IMR-90 (cell line): ENCODE measurements around the gene PUS3. TPM values are rescaled to one million over a fixed set of nuclear protein-coding genes. Genes with fewer than 3 reads are reported as not detected.

Source experiments
- ATAC-seq: fragments of 200-7000 bp; cut with Tn5 transposase; 2 replicates; pipeline ENCODE4 v1.9.1; 2020; ENCODE audit warnings: low read depth, mild to moderate bottlenecking, moderate library complexity
- BruUV-seq: library from RNA; stranded (reverse); fragments of 400-500 nt; replicated peaks from 2 replicates; lab custom pipeline; 2021; lab: Mats Ljungman, UMichigan
- CTCF ChIA-PET: fragments of 300-600 bp; formaldehyde crosslinking; extraction: SDS; loops from one replicate; lab custom pipeline; 2021; ENCODE audit warnings: antibody characterized with exemption; lab: Yijun Ruan, JAX
- POLR2A ChIA-PET: fragments of 300-600 bp; sonication (Branson Sonifier 250); formaldehyde crosslinking; loops from one replicate; lab custom pipeline; 2022; ENCODE audit warnings: antibody characterized with exemption; ENCODE audit not compliant: unreplicated experiment; lab: Charles Lee
- DNase-seq: peaks from one replicate; pipeline ENCODE4 v3.0.0; 2013
- H2AFZ ChIP-seq: replicated peaks from 2 replicates; pipeline ENCODE3; 2013; ENCODE audit warnings: low read length, mild to moderate bottlenecking; ENCODE audit not compliant: poor library complexity
- H2AK5ac ChIP-seq: 2 replicates; pipeline ENCODE4 v1.6.1; 2013; ENCODE audit warnings: low read depth, low read length, inconsistent platforms
- H2AK9ac ChIP-seq: replicated peaks from 2 replicates; pipeline ENCODE3; 2013; ENCODE audit warnings: mild to moderate bottlenecking, low read depth, low read length, moderate library complexity; ENCODE audit not compliant: poor library complexity
- H2BK120ac ChIP-seq: 2 replicates; pipeline ENCODE4 v1.6.1; 2013; ENCODE audit warnings: low read depth, low read length, inconsistent platforms
- H2BK15ac ChIP-seq: 3 replicates; pipeline ENCODE4 v1.6.1; 2013; ENCODE audit warnings: low read depth, low read length, inconsistent platforms
- H2BK20ac ChIP-seq: 2 replicates; pipeline ENCODE4 v1.6.1; 2013; ENCODE audit warnings: low read depth, mild to moderate bottlenecking, inconsistent platforms, low read length, moderate library complexity
- H2BK5ac ChIP-seq: 2 replicates; pipeline ENCODE4 v1.6.1; 2013; ENCODE audit warnings: mild to moderate bottlenecking, low read depth, low read length, inconsistent platforms; ENCODE audit not compliant: poor library complexity, severe bottlenecking
- H3K14ac ChIP-seq: replicated peaks from 2 replicates; pipeline ENCODE4 v1.6.1; 2013; ENCODE audit warnings: low read depth, low read length, inconsistent platforms
- H3K18ac ChIP-seq: 2 replicates; pipeline ENCODE4 v1.6.1; 2013; ENCODE audit warnings: low read depth, low read length, control low read depth
- H3K23ac ChIP-seq: 2 replicates; pipeline ENCODE4 v1.6.1; 2013; ENCODE audit warnings: low read depth, low read length, inconsistent platforms
- H3K27ac ChIP-seq: 2 replicates; pipeline ENCODE4 v1.5.1; 2013; ENCODE audit warnings: mild to moderate bottlenecking, control low read depth, low read length; ENCODE audit not compliant: insufficient read depth
- H3K27me3 ChIP-seq: 2 replicates; pipeline ENCODE4 v1.6.1; 2013; ENCODE audit warnings: low read length; ENCODE audit not compliant: control insufficient read depth, insufficient read depth
- H3K36me3 ChIP-seq: 2 replicates; pipeline ENCODE4 v1.6.1; 2013; ENCODE audit warnings: low read length, mixed read lengths; ENCODE audit not compliant: control insufficient read depth, insufficient read depth
- H3K4ac ChIP-seq: 2 replicates; pipeline ENCODE4 v1.6.1; 2013; ENCODE audit warnings: low read depth, low read length, inconsistent platforms
- H3K4me1 ChIP-seq: 2 replicates; pipeline ENCODE4 v1.6.1; 2013; ENCODE audit warnings: low read length, mixed read lengths; ENCODE audit not compliant: control insufficient read depth, insufficient read depth
- H3K4me2 ChIP-seq: 2 replicates; pipeline ENCODE4 v1.6.1; 2013; ENCODE audit warnings: low read depth, mild to moderate bottlenecking, control low read depth, low read length, moderate library complexity
- H3K4me3 ChIP-seq: 2 replicates; pipeline ENCODE4 v1.5.1; 2013; ENCODE audit warnings: low read depth, mild to moderate bottlenecking, control low read depth, low read length, moderate library complexity; ENCODE audit not compliant: insufficient read depth
- H3K56ac ChIP-seq: 2 replicates; pipeline ENCODE4 v1.6.1; 2013; ENCODE audit warnings: low read length, inconsistent platforms; ENCODE audit not compliant: insufficient read depth; ENCODE audit errors: extremely low read depth
- H3K79me1 ChIP-seq, 2 experiments: 2 replicates each; pipeline ENCODE4 v1.6.1; 2013; ENCODE audit warnings: low read length in 2 of 2, inconsistent platforms in 1 of 2, low read depth in 1 of 2
- H3K9ac ChIP-seq: 2 replicates; pipeline ENCODE4 v1.6.1; 2013; ENCODE audit warnings: low read depth, low read length, control low read depth
- H3K9me1 ChIP-seq: 2 replicates; pipeline ENCODE4 v1.6.1; 2013; ENCODE audit warnings: low read length, inconsistent platforms; ENCODE audit not compliant: insufficient read depth
- H3K9me3 ChIP-seq: 2 replicates; pipeline ENCODE4 v1.6.1; 2013; ENCODE audit warnings: low read length; ENCODE audit not compliant: control insufficient read depth, insufficient read depth
- H4K20me1 ChIP-seq: 2 replicates; pipeline ENCODE4 v1.6.1; 2013; ENCODE audit warnings: low read length, inconsistent platforms; ENCODE audit not compliant: insufficient read depth
- H4K5ac ChIP-seq: 2 replicates; pipeline ENCODE4 v1.6.1; 2013; ENCODE audit warnings: mild to moderate bottlenecking, low read depth, low read length, control low read depth
- H4K8ac ChIP-seq, 2 experiments: 2 replicates each; pipeline ENCODE4 v1.6.1; 2013; ENCODE audit warnings: low read depth in 2 of 2, low read length in 2 of 2, control low read depth in 1 of 2, inconsistent platforms in 1 of 2
- H4K91ac ChIP-seq: 2 replicates; pipeline ENCODE4 v1.6.1; 2013; ENCODE audit warnings: low read depth, low read length, inconsistent platforms; ENCODE audit not compliant: insufficient read depth
- BHLHE40 ChIP-seq: fragments of 150-350 bp; IDR thresholded peaks from 2 replicates; pipeline ENCODE4 v1.6.1; 2016; ENCODE audit warnings: mild to moderate bottlenecking, low read depth, low read length
- CEBPB ChIP-seq: IDR thresholded peaks from 2 replicates; pipeline ENCODE4 v1.6.1; 2012; ENCODE audit warnings: low read depth, low read length, improper control_type of control experiment
- FOS ChIP-seq: fragments of 150-350 bp; IDR thresholded peaks from 2 replicates; pipeline ENCODE4 v1.6.1; 2016; ENCODE audit warnings: low read depth, low read length
- MAFK ChIP-seq: IDR thresholded peaks from 2 replicates; pipeline ENCODE4 v1.6.1; 2012; ENCODE audit warnings: low read depth, low read length, improper control_type of control experiment
- MAZ ChIP-seq: IDR thresholded peaks from 2 replicates; pipeline ENCODE4 v1.6.1; 2012; ENCODE audit warnings: low read depth, mild to moderate bottlenecking, low read length, improper control_type of control experiment, moderate library complexity, borderline replicate concordance
- MXI1 ChIP-seq: IDR thresholded peaks from 2 replicates; pipeline ENCODE4 v1.6.1; 2012; ENCODE audit warnings: low read depth, mild to moderate bottlenecking, low read length, moderate library complexity, borderline replicate concordance
- NFE2L2 ChIP-seq: fragments of 150-350 bp; IDR thresholded peaks from 2 replicates; pipeline ENCODE4 v1.6.1; 2016; ENCODE audit warnings: low read depth, mild to moderate bottlenecking, low read length
- POLR2A ChIP-seq: IDR thresholded peaks from 2 replicates; pipeline ENCODE4 v1.6.1; 2012; ENCODE audit warnings: mild to moderate bottlenecking, low read depth, low read length
- RAD21 ChIP-seq: IDR thresholded peaks from 2 replicates; pipeline ENCODE4 v1.6.1; 2012; ENCODE audit warnings: low read length, improper control_type of control experiment
- RFX5 ChIP-seq: IDR thresholded peaks from 2 replicates; pipeline ENCODE4 v1.8.0; 2012; ENCODE audit warnings: low read depth, mild to moderate bottlenecking, low read length, moderate library complexity
- WGBS, 2 experiments: methylation state at CpG; one replicate each; pipeline versions ENCODE4 v1.1.5 to v1.1.7; 2013; ENCODE audit warnings: missing lambda C conversion rate in 2 of 2; ENCODE audit not compliant: insufficient read length in 1 of 2; ENCODE audit errors: extremely low coverage in 2 of 2; 5-methylcytosine and 5-hydroxymethylcytosine counted together
- dilution Hi-C: fragments of 300-500 bp; cut with HindIII; formaldehyde crosslinking; loops from one replicate; pipeline ENCODE4 v1.14.3; 2018; ENCODE audit warnings: low sequenced_read_pairs; ENCODE audit not compliant: unreplicated experiment
- in situ Hi-C: fragments of 300-500 bp; cut with MboI; formaldehyde crosslinking; loops from 3 replicates; pipeline ENCODE4 v1.14.3; 2019; ENCODE audit warnings: low sequenced_read_pairs, inconsistent platforms, mixed read lengths
- intact Hi-C: fragments of 100-400 bp; cut with micrococcal nuclease; formaldehyde crosslinking; loops from 2 replicates; pipeline ENCODE4 v1.10.0; 2022
- polyA plus RNA-seq, 3 experiments: library from polyadenylated mRNA; depleted of rRNA; stranded (reverse); fragments of >200 nt; gene quantifications; 2 replicates each; pipeline ENCODE4 v1.2.3, GENCODE V29; 2012; ENCODE audit warnings: low replicate concordance in 1 of 3
- total RNA-seq: library from RNA; depleted of rRNA; stranded (reverse); fragments of >200 nt; gene quantifications from 2 replicates; pipeline ENCODE4 v1.2.3, GENCODE V29; 2012
- TF ChIP-seq, protein P1 (sequence below): fragments of 150-350 bp; IDR thresholded peaks from 2 replicates; pipeline ENCODE4 v1.6.1; 2016; ENCODE audit warnings: low read depth, mild to moderate bottlenecking, low read length, moderate library complexity, borderline replicate concordance

PUS3 gene
- total and polyA plus RNA-seq, 2 of the 4 experiments (the other 2 are of a cell fraction), result 6.1 to 11.7 TPM

DNA sequence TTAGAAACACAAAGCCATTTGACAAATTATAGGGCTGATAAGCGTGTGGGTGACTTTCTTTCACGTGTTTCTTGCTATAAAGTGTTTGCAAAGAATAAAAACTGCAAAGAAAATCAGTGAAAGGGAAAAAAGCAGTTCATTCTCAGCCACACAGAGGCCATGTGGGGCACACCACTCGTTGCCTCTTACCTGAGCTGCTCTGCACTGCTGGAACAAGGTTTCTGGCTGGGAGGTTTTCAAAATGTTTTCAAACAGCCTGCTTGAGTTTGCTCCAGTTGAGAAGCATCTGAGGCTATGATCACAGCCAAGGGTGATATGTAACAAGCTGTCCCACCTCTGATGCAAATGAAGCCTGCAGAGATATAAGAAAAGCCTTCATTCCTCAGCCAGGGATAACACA lies 28.1 kb upstream of the PUS3 start:
- Histone ChIP-seq H3K9me3 (no peaks in the 10 kb centered on the region), H4K8ac (no peak overlapping the region), H3K4me1 (no peaks in the 10 kb centered on the region; the same call in 1 of the 2 replicates), H3K18ac (no peak overlapping the region), H4K20me1 (no peaks in the 10 kb centered on the region), H3K4ac (no peak overlapping the region), H2BK5ac (no peak overlapping the region), H3K14ac (no peak overlapping the region), H2AK5ac (no peak overlapping the region), H4K5ac (no peak overlapping the region), H3K9ac (no peak overlapping the region), H2BK15ac (no peak overlapping the region), H3K23ac (no peak overlapping the region), H2AFZ (no peak overlapping the region), H4K91ac (no peak overlapping the region), H2AK9ac (no peak overlapping the region), H3K56ac (no peak overlapping the region), H3K4me2 (no peak overlapping the region), H3K9me1 (no peaks in the 10 kb centered on the region), H3K4me3 (no peak overlapping the region), H2BK120ac (no peak overlapping the region), H3K27me3 (peaks cover 42% of the 10 kb centered on the region), H2BK20ac (no peak overlapping the region), H3K79me1 (no peaks in the 10 kb centered on the region), H3K27ac (no peak overlapping the region), H3K36me3 (no peaks in the 10 kb centered on the region)
- intact Hi-C loops (no loop called here), in situ Hi-C loops (no loop called here), dilution Hi-C loops (no loop called here)
- TF ChIP-seq FOS (no peak), NFE2L2 (no peak), MAZ (no peak), RAD21 (no peak), BHLHE40 (no peak), MAFK (no peak), RFX5 (no peak), MXI1 (no peak), CEBPB (no peak), POLR2A (no peak)
- TF ChIP-seq, protein P1, sequence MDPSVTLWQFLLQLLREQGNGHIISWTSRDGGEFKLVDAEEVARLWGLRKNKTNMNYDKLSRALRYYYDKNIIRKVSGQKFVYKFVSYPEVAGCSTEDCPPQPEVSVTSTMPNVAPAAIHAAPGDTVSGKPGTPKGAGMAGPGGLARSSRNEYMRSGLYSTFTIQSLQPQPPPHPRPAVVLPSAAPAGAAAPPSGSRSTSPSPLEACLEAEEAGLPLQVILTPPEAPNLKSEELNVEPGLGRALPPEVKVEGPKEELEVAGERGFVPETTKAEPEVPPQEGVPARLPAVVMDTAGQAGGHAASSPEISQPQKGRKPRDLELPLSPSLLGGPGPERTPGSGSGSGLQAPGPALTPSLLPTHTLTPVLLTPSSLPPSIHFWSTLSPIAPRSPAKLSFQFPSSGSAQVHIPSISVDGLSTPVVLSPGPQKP, result no peak
- BruUV-seq, result no TSS peak
- POLR2A ChIA-PET, result no interaction called here
- CTCF ChIA-PET, result no interaction called here
- ATAC-seq (no peak), DNase-seq (no peak)
- no CpG with 5 or more reads among the region's 3 CpGs for WGBS, 2 experiments
